GM12878 (cell line): ENCODE data around the gene MTHFD2. TPM values are rescaled to one million over a fixed set of nuclear protein-coding genes. Genes with fewer than 3 reads are reported as not detected.

Experiments
- ATAC-seq: fragments of 200-7000 bp; cut with Tn5 transposase; 3 replicates; pipeline ENCODE4 v1.9.1; 2020; ENCODE audit warnings: mild to moderate bottlenecking, moderate library complexity
- BruUV-seq: library from RNA; stranded (reverse); fragments of 400-500 nt; replicated peaks from 2 replicates; lab custom pipeline; 2021; lab: Mats Ljungman, UMichigan
- CTCF ChIA-PET: fragments of 300-600 bp; sonication (Branson Sonifier 250); formaldehyde crosslinking; extraction: SDS; loops from one replicate; lab custom pipeline; 2021; ENCODE audit warnings: inconsistent platforms; lab: Yijun Ruan, JAX
- POLR2A ChIA-PET: fragments of 350-600 bp; formaldehyde crosslinking; extraction: SDS; loops from one replicate; lab custom pipeline; 2021; ENCODE audit warnings: inconsistent platforms; lab: Charles Lee
- RAD21 ChIA-PET: fragments of 300-600 bp; sonication (Branson Sonifier 250); formaldehyde crosslinking; loops from one replicate; lab custom pipeline; 2023; ENCODE audit warnings: antibody characterized with exemption; ENCODE audit not compliant: unreplicated experiment; lab: Charles Lee
- SMC1A ChIA-PET: fragments of 300-600 bp; sonication (Branson Sonifier 250); formaldehyde crosslinking; loops from one replicate; lab custom pipeline; 2023; ENCODE audit not compliant: unreplicated experiment, uncharacterized antibody; lab: Charles Lee
- DNase-seq: peaks from one replicate; pipeline ENCODE4 v3.0.0-alpha.2; 2011; ENCODE audit warnings: low read depth, low spot score
- FAIRE-seq: peaks from 3 replicates; lab custom pipeline; 2011; peaks lifted over from hg19 to GRCh38; lab: Jason Lieb, UNC
- H2AFZ ChIP-seq: 2 replicates; pipeline ENCODE4 v1.6.0; 2011; ENCODE audit warnings: low read depth, low read length, control low read depth; ENCODE audit not compliant: control insufficient read depth
- H3K27ac ChIP-seq: 2 replicates; pipeline ENCODE4 v1.5.1; 2011; ENCODE audit warnings: control low read depth; ENCODE audit not compliant: control insufficient read depth, insufficient read depth
- H3K27me3 ChIP-seq, 2 experiments: replicated peaks in 1 of 2; 2 replicates each; pipeline versions ENCODE4 v1.6.0 to v1.6.1; 2011; ENCODE audit warnings: low read length in 1 of 2; ENCODE audit not compliant: control insufficient read depth in 2 of 2, insufficient read depth in 2 of 2
- H3K36me3 ChIP-seq, 2 experiments: 2 replicates each; pipeline ENCODE4 v1.5.1; 2011; ENCODE audit warnings: low read length in 1 of 2; ENCODE audit not compliant: control insufficient read depth in 2 of 2, insufficient read depth in 2 of 2
- H3K4me1 ChIP-seq: 2 replicates; pipeline ENCODE4 v1.6.1; 2011; ENCODE audit warnings: mild to moderate bottlenecking, low read length, moderate library complexity, mixed read lengths; ENCODE audit not compliant: control insufficient read depth, insufficient read depth
- H3K4me2 ChIP-seq: 2 replicates; pipeline ENCODE4 v1.6.0; 2011; ENCODE audit warnings: control low read depth; ENCODE audit not compliant: control insufficient read depth, insufficient read depth
- H3K4me3 ChIP-seq: fragments of 200-600 bp; sonication (generic); 2 replicates; pipeline ENCODE4 v1.5.1; 2016
- H3K79me2 ChIP-seq: 2 replicates; pipeline ENCODE4 v1.6.0; 2011; ENCODE audit warnings: low read length; ENCODE audit not compliant: control insufficient read depth, insufficient read depth
- H3K9ac ChIP-seq: 2 replicates; pipeline ENCODE4 v1.8.0; 2011; ENCODE audit warnings: low read length, control low read depth, mixed read lengths; ENCODE audit not compliant: control insufficient read depth, insufficient read depth
- H3K9me3 ChIP-seq: replicated peaks from 3 replicates; pipeline ENCODE4 v1.5.1; 2011; ENCODE audit warnings: mild to moderate bottlenecking, low read length; ENCODE audit not compliant: control insufficient read depth, insufficient read depth
- H4K20me1 ChIP-seq: 2 replicates; pipeline ENCODE4 v1.6.0; 2011; ENCODE audit not compliant: control insufficient read depth, insufficient read depth
- ASH2L ChIP-seq: fragments of 300-600, 200-600 bp; sonication (generic); IDR thresholded peaks from 2 replicates; pipeline ENCODE4 v1.6.1; 2017; ENCODE audit warnings: low read depth, mild to moderate bottlenecking, borderline replicate concordance
- CBX3 ChIP-seq: fragments of 200-600 bp; sonication (generic); IDR thresholded peaks from 2 replicates; pipeline ENCODE4 v1.6.1; 2016; ENCODE audit warnings: low read depth, borderline replicate concordance
- EP300 ChIP-seq, 2 experiments: fragments of 150-350 bp in 1 of 2; IDR thresholded peaks; 2 replicates each; pipeline ENCODE4 v1.6.1; 2011 to 2012; ENCODE audit warnings: low read depth in 2 of 2, low read length in 2 of 2, borderline replicate concordance in 1 of 2, improper control_type of control experiment in 1 of 2, inconsistent platforms in 1 of 2; ENCODE audit not compliant: control insufficient read depth in 1 of 2
- FOXK2 ChIP-seq: fragments of 450-650 bp; IDR thresholded peaks from 2 replicates; pipeline ENCODE4 v1.6.1; 2017; ENCODE audit warnings: mild to moderate bottlenecking, moderate library complexity
- GATAD2B ChIP-seq: fragments of 450-650 bp; conservative IDR thresholded peaks from 2 replicates; pipeline ENCODE4 v1.6.1; 2017; ENCODE audit warnings: low read depth, mild to moderate bottlenecking, moderate library complexity
- HDAC2 ChIP-seq: fragments of 200-600 bp; sonication (generic); IDR thresholded peaks from 2 replicates; pipeline ENCODE4 v1.6.1; 2017
- HSF1 ChIP-seq: fragments of 150-350 bp; IDR thresholded peaks from 2 replicates; pipeline ENCODE4 v1.6.1; 2014; ENCODE audit warnings: mild to moderate bottlenecking, low read depth, low read length
- JUNB ChIP-seq: IDR thresholded peaks from 2 replicates; pipeline ENCODE4 v1.6.1; 2016; ENCODE audit warnings: antibody characterized with exemption, mild to moderate bottlenecking
- KAT2A ChIP-seq: conservative IDR thresholded peaks from 2 replicates; pipeline ENCODE4 v1.6.1; 2011; ENCODE audit warnings: low read depth, low read length; ENCODE audit not compliant: control insufficient read depth
- MEF2A ChIP-seq: IDR thresholded peaks from 2 replicates; pipeline ENCODE4 v1.6.1; 2011; ENCODE audit warnings: low read depth, mild to moderate bottlenecking, low read length, moderate library complexity; ENCODE audit not compliant: insufficient read depth
- PKNOX1 ChIP-seq: fragments of 450-650 bp; IDR thresholded peaks from 2 replicates; pipeline ENCODE4 v1.6.1; 2016; ENCODE audit warnings: mild to moderate bottlenecking
- TBL1XR1 ChIP-seq: IDR thresholded peaks from 2 replicates; pipeline ENCODE4 v1.6.1; 2012; ENCODE audit warnings: low read depth, low read length, improper control_type of control experiment
- TCF7 ChIP-seq: IDR thresholded peaks from 2 replicates; pipeline ENCODE4 v1.6.1; 2014; ENCODE audit warnings: antibody characterized with exemption, borderline replicate concordance
- ZNF622 ChIP-seq: fragments of 450-650 bp; IDR thresholded peaks from 2 replicates; pipeline ENCODE4 v1.6.1; 2017; ENCODE audit warnings: mild to moderate bottlenecking, inconsistent platforms
- WGBS: methylation state at CpG from one replicate; pipeline ENCODE4 v1.1.6; 2016; ENCODE audit warnings: low lambda C conversion rate; ENCODE audit not compliant: insufficient replicate concordance, insufficient coverage; ENCODE audit errors: missing lambda C conversion rate; 5-methylcytosine and 5-hydroxymethylcytosine counted together
- in situ Hi-C: fragments of 300-500 bp; cut with MboI; formaldehyde crosslinking; loops from 9 replicates; pipeline ENCODE4 v1.14.3; 2018; ENCODE audit warnings: mixed read lengths
- intact Hi-C: fragments of 100-400 bp; cut with micrococcal nuclease; formaldehyde crosslinking; loops from one replicate; pipeline ENCODE4 v1.14.2; 2022; ENCODE audit not compliant: unreplicated experiment
- polyA plus RNA-seq, 11 experiments: library from polyadenylated mRNA; depleted of rRNA in 4 of 11; unstranded in 6 of 11; stranded (reverse) in 5 of 11; fragments of >200 nt; fragmentation: Nextera tagmentation in 4 of 11; fragmentation: Illumina TruSeq in 1 of 11; extraction: Ambion mirVana in 4 of 11; extraction: Trizol in 1 of 11; gene quantifications; 1 replicate in 1 of 11; 2 replicates in 10 of 11; pipeline versions ENCODE4 v1.2.1 to v1.2.3, GENCODE V29; 2011 to 2016; ENCODE audit warnings: inconsistent platforms in 2 of 11, missing spikeins in 2 of 11, low read depth in 1 of 11
- total RNA-seq, 4 experiments: library from RNA; depleted of rRNA in 3 of 4; stranded (reverse); fragments of >200 nt in 3 of 4; fragmentation: Illumina TruSeq in 1 of 4; extraction: Trizol in 1 of 4; gene quantifications; 2 replicates each; pipeline versions ENCODE4 v1.2.1 to v1.2.3, GENCODE V29; 2013 to 2021
- TF ChIP-seq, protein P1 (sequence below): fragments of 450-650 bp; IDR thresholded peaks from 2 replicates; pipeline ENCODE4 v1.6.1; 2014; ENCODE audit warnings: mild to moderate bottlenecking
- TF ChIP-seq, protein P2 (sequence below): fragments of 450-650 bp; IDR thresholded peaks from 2 replicates; pipeline ENCODE4 v1.6.1; 2017; ENCODE audit warnings: antibody characterized with exemption, mild to moderate bottlenecking, moderate library complexity
- TF ChIP-seq, protein P3 (sequence below): fragments of 450-650 bp; IDR thresholded peaks from 2 replicates; pipeline ENCODE4 v1.6.1; 2017; ENCODE audit warnings: borderline replicate concordance

Gene MTHFD2
- total and polyA plus RNA-seq, 10 of the 15 experiments (the other 5 are each of a cell fraction or from before 2014, with no cell fraction given) = 128 to 292 (median 150) TPM

DNA sequence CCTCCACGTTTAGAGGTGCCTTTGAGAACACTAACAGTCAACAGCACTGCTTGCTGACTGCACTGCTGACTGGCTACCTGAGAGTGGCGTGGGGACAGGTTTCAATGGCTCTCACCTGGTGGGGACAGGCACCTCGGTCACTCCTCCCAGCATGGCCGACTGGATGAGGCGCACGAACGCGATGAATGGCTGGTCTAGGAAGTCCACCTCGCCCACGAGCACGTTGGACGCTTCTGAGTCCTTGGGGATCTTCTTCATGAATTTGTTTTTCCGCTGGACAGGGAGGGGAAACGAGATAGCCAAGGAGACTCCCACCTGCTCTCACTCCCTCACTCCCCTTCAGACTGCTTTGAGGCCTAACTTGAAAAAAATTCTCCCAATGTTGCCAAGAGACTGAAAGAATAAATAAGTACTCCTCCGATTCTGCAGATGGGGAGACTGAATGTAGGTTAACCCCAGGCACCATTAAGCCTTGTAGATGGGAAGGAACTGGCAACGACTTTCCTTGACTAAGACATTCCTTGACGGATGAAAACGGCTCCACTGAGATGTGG, 57.3 kb downstream of the MTHFD2 start:
- BruUV-seq = no TSS peak
- Histone ChIP-seq H3K9ac (no peak overlapping the region), H3K4me1 (no peaks in the 10 kb centered on the region), H3K9me3 (no peaks in the 10 kb centered on the region), H3K36me3 (no peaks in the 10 kb centered on the region), H2AFZ (no peak overlapping the region)
- 47% methylated on average over 18 of the region's 18 CpGs for whole genome bisulfite sequencing
- ChIA-PET CTCF (interaction anchor here (1.0 to 1.4 kb wide), 3 partner anchors 77 to 94 kb away, joined by 3 read pairs; no protein-coding TSS in a partner anchor), SMC1A (no interaction called here)
- intact Hi-C loops = no loop called here
- ATAC-seq = no peak
- TF ChIP-seq ASH2L = no peak
- no peak for TF ChIP-seq ZNF622
- TF ChIP-seq CBX3 = no peak
- TF ChIP-seq TBL1XR1 = no peak
- no peak for TF ChIP-seq KAT2A
- TF ChIP-seq HDAC2 = no peak
- TF ChIP-seq TCF7 = no peak
- no peak for TF ChIP-seq HSF1
- TF ChIP-seq MEF2A = no peak
- TF ChIP-seq EP300 (IDR thresholded peaks at IDR 0.05; ENCODE audit: borderline replicate concordance in 1 of 2, control insufficient read depth in 1 of 2, low read depth in 2 of 2, low read length in 2 of 2) = no peak
- TF ChIP-seq, protein P1, sequence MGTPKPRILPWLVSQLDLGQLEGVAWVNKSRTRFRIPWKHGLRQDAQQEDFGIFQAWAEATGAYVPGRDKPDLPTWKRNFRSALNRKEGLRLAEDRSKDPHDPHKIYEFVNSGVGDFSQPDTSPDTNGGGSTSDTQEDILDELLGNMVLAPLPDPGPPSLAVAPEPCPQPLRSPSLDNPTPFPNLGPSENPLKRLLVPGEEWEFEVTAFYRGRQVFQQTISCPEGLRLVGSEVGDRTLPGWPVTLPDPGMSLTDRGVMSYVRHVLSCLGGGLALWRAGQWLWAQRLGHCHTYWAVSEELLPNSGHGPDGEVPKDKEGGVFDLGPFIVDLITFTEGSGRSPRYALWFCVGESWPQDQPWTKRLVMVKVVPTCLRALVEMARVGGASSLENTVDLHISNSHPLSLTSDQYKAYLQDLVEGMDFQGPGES = no peak
- no peak for TF ChIP-seq FOXK2
- TF ChIP-seq JUNB = no peak
- TF ChIP-seq GATAD2B = no peak
- TF ChIP-seq, protein P2, sequence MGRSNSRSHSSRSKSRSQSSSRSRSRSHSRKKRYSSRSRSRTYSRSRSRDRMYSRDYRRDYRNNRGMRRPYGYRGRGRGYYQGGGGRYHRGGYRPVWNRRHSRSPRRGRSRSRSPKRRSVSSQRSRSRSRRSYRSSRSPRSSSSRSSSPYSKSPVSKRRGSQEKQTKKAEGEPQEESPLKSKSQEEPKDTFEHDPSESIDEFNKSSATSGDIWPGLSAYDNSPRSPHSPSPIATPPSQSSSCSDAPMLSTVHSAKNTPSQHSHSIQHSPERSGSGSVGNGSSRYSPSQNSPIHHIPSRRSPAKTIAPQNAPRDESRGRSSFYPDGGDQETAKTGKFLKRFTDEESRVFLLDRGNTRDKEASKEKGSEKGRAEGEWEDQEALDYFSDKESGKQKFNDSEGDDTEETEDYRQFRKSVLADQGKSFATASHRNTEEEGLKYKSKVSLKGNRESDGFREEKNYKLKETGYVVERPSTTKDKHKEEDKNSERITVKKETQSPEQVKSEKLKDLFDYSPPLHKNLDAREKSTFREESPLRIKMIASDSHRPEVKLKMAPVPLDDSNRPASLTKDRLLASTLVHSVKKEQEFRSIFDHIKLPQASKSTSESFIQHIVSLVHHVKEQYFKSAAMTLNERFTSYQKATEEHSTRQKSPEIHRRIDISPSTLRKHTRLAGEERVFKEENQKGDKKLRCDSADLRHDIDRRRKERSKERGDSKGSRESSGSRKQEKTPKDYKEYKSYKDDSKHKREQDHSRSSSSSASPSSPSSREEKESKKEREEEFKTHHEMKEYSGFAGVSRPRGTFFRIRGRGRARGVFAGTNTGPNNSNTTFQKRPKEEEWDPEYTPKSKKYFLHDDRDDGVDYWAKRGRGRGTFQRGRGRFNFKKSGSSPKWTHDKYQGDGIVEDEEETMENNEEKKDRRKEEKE = no peak
- no peak for TF ChIP-seq PKNOX1
- TF ChIP-seq, protein P3, sequence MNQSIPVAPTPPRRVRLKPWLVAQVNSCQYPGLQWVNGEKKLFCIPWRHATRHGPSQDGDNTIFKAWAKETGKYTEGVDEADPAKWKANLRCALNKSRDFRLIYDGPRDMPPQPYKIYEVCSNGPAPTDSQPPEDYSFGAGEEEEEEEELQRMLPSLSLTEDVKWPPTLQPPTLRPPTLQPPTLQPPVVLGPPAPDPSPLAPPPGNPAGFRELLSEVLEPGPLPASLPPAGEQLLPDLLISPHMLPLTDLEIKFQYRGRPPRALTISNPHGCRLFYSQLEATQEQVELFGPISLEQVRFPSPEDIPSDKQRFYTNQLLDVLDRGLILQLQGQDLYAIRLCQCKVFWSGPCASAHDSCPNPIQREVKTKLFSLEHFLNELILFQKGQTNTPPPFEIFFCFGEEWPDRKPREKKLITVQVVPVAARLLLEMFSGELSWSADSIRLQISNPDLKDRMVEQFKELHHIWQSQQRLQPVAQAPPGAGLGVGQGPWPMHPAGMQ = no peak
- TF ChIP-seq, all 136 proteins: peak for 0
- in situ Hi-C loops = no loop called here
- ChIA-PET RAD21 (no interaction called here), POLR2A (no interaction called here)
- Histone ChIP-seq H3K27me3 (no peaks in the 10 kb centered on the region), H3K79me2 (no peaks in the 10 kb centered on the region), H3K4me2 (no peak overlapping the region), H4K20me1 (no peaks in the 10 kb centered on the region), H3K4me3 (no peak overlapping the region), H3K27ac (no peak overlapping the region)
- no peak for DNase-seq
- FAIRE-seq = no peak
